GM18502 (cell line): ENCODE data around the gene AGK.

Experiments used
- ATAC-seq: cut with Tn5 transposase; IDR thresholded peaks from one replicate; pipeline ENCODE4 v1.9.1; 2021; ENCODE audit warnings: mild to moderate bottlenecking; ENCODE audit not compliant: unreplicated experiment, poor library complexity

Gene AGK

DNA sequence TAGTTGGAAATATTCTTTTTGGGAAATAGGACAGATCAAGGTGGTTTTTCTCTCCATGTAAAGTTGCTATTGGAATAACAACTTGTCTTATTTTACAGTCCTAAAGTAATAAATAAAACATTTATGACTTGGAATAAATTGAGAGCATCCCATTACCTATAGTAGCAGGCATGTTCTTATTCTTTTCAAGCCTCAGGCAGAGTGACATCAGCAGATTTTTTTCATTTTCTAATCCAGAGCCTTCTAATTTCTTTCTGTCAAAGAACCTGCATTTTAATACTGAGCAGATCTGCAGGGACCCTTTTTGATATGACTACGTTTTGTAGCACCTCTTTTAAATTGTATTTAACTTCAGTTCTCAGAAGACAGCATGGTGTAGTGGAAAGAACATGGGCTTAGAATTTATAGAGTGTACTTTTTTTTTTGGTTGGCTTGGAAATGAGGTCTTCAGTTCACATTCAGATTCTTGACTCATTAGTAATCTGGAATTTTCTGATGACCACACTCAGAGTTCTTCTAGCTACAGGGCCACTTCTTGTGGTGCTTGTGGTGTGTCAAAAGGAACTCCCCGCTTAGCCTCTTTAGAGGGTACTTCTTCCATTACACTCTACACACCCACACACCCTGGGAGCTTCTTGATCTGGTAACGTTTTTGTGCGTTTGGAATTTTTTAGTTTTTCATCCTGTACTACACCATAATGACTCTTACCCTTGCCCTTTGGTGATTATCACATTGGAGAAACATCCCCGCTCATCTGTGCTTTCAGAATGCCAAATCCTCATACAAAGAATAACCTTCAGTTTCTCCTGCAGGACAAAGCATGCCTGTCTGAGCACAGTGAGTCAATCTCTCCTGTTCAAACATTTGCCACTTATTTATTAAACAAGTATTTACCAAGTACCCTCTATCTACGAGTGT is 34.6 kb downstream of the AGK start:
- peak; percentile 95 for ATAC-seq

DNA sequence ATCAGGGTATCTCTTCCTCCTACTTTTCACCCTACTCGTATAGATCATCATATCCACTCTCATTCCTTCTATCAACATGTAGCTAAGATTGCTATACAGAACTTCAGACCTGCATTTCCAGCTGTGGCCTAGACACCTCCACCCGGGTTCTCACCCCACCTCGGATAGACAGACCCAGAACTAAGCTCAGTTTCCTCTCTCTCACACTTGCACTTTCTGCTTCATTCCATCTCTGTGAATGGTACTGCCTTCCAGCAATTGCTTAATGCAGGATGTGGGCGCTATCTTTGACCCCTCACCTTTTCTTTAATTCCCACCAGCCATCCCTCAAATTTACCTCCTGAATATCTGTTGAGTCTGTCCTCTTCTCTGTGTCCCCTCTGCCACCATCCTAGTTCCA is 35.7 kb downstream of the AGK start:
- ATAC-seq: no peak

DNA sequence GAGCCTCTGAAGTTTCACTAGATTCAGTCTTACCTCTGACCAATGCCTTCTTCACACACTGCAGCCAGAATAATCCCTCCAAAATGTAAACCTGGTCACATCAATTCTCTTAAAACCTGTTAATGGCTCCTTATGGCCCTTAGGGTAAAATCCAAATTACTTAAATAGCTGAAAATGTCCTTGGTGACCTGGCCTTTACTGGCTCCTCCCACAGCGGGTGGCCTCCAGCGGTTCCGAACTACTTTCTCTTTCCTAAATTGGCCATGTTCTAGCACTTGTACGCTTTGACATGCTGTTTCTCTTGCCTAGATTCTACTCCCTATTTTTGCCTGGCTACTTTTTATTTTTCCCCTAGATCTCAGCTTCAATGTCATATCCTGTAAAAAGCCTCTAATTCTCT is 36.1 kb downstream of the AGK start:
- no peak for ATAC-seq

DNA sequence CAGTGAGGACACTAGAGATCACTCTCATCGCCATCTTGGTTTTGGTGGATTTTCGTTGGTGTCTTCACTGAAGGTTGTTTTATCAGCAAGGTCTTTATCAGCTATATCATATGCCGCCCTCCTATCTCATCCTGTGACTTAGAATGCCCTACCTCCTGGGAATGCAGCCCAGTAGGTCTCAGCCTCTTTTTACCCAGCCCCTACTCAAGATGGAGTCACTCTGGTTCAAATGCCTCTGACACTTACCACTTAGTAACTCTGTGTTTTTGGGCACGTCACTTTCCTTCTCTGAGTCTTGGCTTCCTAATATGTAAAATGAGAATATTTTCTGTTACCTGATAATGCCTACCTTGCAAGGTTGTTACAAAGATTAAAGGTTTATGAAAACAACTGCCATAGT is 37.7 kb downstream of the AGK start:
- no peak for ATAC-seq

- no peak for ATAC-seq
These were observed 38.9 kb downstream of the AGK start for GRCh38 chr7:141590071-141590470.

GRCh38 chr7:141590666-141591065 is 39.5 kb downstream of the AGK start:
- ATAC-seq: no peak

- no peak for ATAC-seq
These were observed 41.9 kb downstream of the AGK start for GRCh38 chr7:141593134-141593533.

DNA sequence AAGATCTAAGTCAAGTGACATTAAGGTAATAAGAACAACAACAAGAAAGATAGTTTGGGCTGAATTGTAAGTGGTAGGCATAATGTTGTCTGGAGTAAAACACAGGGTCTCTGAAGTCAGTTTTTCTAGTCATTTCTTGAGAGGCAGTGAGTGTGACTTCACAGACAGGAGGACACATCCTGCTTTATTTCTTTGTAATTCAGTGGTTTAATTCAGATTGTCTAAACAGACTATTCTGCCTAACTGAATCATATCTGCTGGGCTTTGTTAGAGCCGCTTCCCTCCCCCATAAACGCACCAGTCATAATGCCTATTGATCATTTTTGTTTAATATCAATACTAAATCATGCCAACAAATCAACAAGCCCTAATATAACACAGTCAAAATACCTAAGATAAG is 46.8 kb downstream of the AGK start:
- ATAC-seq: no peak

DNA sequence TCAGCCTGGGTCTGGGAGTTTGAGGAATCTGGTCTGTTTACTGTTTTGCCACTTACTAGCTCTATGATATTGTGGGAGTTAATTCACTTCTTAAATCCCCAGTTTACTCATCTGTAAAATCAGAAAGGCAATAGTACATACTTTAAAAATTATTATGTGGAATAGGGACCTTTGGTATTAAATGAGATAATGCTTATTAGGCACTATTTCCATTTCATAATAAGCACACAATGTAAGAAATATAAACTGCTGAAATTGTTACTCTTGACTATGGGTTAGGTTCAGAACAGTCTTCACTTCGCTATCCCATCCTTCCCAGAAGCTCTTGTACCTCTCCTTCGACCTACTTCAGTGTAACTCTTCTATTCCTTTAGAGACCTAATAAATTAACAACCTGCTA is 47.2 kb downstream of the AGK start:
- no peak for ATAC-seq

DNA sequence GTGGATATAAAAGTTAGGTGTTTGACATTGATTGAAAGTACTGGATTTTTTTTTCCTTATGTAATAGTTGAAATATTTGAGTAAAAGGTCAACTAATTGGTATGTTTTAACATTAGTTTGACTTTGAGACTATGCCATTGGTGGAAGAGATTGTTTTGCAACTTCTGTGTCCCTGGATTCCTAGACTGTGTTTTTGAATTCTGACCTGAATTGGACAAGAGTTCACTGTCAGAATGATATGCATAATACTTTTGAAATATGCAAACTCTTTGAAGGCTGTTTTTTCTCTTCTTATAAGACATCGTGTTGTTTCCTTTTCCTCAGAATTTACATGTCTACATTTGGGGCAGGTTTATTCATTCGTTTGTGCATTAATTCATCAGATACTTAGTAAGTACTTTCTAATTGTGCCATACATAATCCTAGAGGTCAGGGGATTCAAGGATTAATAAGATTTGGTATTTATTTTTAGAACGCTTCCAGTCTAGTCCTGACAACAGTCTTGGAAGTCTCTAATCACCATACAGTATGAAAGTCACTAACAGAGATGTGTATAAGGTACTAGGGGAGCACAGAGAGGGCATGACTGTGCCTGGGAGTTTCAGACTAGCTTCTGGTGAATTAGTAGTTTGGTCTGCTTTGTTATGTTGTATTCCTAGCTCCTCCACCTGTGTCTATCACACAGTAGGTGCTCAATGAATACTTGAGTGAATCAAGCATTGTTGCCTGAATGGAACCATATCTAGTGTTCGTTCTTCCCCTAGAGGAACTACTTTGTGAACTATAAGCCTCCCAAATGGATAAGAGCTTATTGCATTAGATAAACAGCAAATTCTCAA is 49.2 kb downstream of the AGK start:
- no peak for ATAC-seq

- ATAC-seq: no peak
These were observed 58.4 kb downstream of the AGK start for GRCh38 chr7:141609576-141609975.

- ATAC-seq: no peak
These were observed 59.5 kb downstream of the AGK start for GRCh38 chr7:141610671-141611070.

DNA sequence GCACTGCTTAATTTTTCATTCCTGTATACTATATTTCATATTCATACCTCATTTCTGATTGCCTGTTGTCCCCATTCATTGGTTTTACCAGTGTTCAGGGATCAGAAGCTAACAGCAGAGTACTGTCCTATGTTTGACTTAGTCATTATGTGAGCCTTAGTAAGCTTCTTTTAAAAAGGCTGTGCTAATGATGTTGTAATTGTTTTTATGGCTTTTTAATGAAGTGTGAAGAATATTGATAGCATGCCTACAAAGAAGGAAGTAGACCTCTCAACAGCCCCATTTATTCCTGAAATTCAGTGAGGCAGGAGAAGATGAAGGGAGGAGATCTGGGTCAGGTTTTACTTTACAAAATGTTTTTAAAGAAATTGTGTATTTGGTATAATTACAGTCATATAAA is 61.7 kb downstream of the AGK start:
- ATAC-seq: no peak

GRCh38 chr7:141617280-141617679 is 66.1 kb downstream of the AGK start:
- no peak for ATAC-seq

DNA sequence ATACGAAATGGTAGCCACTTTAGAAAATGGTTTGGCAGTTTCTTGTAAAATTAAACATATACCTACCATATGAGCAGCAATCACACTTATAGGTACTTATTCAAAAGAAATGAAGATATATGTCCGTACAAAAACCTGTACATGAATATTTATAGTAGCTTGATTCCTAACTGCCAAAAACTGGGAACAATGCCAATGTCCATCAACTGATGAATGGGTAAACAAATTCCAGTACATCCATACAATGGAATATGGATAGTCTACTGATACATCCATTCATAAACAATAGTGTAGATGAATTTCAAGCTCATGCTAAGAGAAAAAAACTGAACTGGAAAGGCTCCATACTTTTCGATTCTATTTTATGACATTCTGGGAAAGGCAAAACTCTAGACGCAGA is 68.5 kb downstream of the AGK start:
- ATAC-seq: no peak

GRCh38 chr7:141624763-141625162 is 73.6 kb downstream of the AGK start:
- ATAC-seq: no peak

GRCh38 chr7:141630621-141631020 is 79.4 kb downstream of the AGK start:
- ATAC-seq: no peak

DNA sequence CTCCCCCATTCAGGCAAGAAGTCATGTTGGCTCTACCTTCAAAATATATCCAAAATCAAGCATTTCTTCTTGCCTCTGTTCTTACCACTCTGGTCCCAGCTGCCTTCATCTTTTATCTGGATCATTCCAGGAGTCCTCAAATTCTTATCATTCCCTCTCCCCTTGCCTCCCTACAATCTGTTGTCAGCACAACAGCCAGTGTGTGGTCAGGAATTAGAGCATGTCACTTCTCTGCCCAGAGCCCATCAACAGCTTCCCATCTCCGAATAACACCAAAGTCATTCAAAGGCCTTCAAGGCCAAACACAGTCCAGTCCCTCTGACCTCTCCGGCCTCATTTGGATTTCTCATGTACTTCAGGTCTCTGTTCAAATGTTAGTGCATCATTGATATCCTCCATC is 80.3 kb downstream of the AGK start:
- no peak for ATAC-seq

- no peak for ATAC-seq
These were observed 82.9 kb downstream of the AGK start for GRCh38 chr7:141634065-141634464.

DNA sequence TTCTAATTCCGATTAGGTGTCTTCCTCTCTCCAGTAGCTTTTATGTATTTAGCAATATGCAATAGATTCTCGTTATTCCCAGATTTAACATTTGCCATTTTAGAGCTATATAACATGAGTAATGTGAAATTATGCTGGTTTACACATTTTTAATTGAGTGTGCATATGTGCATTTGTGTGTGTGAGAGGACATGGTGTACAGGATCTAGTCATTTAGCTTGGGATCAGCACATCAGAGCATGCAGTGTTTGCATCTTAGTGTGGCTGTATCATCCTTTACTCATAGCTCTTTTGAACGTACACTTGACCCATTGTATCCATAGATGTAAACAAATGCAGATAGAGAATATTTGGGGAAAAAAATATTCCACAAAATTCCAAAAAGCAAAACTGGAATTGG is 84.8 kb downstream of the AGK start:
- no peak for ATAC-seq

DNA sequence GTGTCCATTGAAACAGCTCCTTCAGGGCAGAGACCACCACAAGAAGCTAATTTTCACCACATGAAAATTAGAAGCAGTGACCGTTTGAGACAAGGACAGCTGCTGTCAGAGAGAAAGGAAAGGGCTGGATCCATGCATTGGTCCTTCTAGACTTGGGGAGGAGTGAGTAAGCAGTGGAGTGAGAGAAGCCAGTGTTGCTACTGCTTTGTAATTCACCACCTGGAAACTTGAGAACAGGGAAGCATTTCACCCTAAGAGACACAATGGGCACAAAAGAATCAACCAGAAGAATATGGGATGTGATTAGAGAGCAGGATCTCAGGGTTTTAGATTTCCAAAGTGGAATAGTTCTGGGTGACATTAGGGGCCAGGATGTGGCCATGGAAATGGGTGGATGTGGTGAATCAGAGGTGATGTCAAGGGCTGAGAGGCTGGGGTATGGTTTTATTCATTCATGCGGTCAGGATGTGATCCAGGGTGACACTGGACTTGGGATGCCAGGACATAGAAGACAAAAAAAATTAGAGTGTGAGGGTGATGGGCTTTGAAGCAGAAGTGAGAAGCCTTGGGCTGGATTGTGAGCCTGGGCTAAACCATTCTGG is 89.1 kb downstream of the AGK start:
- no peak for ATAC-seq
